ENCODE data around the gene IFT88. TPM values are rescaled to one million over a fixed set of nuclear protein-coding genes. Genes with fewer than 3 reads are reported as not detected.

The IFT88 gene
- total RNA-seq, 1 donor from 2014 or later: 31.1 TPM

DNA sequence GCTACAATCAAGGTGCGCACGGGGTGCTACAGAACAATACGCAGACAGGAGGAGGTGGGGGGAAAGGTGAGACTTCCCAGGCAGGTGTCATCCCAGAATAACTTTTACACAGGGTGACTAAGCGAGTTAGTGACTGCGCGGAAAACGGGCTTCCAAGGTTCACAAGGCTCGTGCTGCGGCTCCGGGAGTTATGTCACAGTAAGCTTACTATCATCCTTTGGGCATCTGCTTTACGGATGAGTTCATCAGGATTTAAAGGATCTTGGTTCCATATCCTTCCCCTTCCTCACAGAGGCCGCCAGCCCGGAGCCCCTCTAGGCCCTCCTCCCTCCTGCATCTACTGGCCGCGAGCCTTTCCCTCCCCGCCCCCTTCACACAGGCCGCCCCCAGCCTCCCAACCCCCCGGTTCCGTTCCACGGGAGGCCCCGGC is 474 bp upstream of the IFT88 start:
- peak; percentile 78 for DNase-seq (ENCODE audit: low read depth)

DNA sequence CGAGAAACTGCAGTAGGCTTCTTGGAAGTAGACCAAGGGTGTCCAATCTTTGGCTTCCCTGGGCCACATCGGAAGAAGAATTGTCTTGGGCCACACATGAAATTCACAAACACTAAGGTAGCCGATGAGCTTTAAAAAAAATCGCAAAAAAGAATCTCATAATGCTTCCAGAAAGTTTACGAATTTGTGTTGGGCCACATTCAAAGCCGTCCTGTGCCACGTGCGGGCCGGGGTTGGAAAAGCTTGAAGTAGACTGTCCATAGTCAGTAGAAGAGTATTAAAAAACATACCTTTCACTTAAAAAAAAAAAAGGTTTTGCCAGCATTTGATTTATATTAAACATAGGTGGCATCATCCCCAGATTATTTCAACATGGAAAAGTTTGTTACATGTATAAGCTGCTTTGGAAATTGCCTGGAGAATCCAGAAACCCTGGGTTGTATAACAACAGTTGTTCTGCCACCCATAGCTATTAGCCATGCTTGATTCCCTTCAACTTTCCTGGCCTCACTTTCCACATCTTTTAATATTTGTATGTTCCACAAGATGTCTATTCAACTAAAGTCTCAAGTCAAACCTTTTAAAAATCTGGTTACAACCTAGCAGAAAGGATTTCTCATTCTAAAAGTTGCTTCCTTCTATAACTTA is 1.0 kb downstream of the IFT88 start:
- DNase-seq (ENCODE audit: low read depth): no peak

DNA sequence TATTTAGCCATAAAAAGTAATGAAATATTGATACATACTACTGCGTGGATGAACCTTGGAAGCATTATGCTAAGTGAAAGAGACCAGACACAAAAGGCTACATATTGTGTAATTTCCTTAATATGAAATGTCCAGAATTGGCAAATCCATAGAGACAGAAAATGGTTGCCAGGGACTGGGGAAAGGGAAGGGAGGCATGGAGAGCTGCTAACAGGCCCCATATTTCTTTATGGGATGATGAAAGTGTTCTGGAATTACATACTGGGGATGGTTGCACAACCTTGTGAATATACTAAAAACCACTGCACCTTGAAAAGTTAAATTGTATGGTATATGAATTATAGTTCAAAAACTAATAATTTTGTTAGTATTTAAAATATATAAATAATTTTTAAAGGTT is 3.6 kb downstream of the IFT88 start:
- no peak for DNase-seq (ENCODE audit: low read depth)

DNA sequence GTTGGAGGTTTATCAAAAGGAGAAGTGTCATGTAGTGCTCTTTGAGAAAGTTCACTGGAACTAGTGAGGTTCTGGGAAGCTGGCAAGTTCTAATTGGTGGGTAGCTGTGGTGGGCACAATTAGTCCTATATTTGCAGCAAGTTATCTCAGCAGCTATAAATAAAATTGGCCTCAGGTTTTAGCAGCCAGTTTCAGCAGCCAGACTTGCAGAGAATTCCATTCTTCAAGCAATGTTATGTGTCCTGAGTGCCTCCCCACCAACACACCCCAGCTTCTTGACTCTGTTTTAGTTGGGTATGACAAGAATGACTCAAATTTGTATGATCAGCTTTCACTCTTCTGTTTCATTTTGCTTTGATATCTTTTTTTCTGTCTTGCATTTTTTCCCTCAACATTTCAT is 4.7 kb downstream of the IFT88 start:
- DNase-seq (ENCODE audit: low read depth): no peak

DNA sequence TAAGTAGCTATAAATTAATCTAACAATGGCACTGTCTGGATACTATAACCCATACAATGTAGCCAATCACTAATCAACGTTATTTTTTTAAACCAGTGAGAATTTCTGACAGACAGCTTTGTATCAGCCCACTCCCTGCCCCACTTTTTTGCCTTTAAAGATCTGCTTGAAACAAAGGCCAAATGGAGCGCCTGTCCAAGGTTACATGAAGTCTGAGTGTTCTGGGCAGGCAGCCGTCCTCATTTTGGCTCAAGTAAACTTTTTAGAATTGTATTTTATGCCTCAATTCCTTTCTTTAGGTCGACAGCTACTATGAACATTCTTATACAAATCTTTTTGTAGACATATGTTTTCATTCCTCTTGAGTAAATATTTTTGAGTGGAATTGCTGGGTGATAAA is 6.2 kb downstream of the IFT88 start:
- no peak for DNase-seq (ENCODE audit: low read depth)

DNA sequence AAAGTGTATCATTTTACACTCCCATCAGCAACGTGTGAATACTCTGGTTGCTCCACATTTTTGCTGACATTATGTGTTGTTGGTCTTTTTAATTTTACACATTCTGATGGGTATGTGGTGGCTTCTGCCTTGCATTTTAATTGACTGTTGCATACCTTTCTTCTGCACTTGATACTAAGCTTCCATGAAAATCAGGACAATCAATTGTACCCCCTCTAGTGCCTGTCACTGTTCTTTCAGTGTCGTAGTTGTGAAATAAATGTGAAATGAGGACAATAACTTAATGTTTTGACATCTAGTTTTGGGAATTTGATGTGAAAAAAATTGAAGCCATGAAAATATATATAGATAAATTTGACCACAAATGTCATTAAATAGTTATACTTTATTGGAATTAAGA is 6.7 kb downstream of the IFT88 start:
- no peak for DNase-seq (ENCODE audit: low read depth)

DNA sequence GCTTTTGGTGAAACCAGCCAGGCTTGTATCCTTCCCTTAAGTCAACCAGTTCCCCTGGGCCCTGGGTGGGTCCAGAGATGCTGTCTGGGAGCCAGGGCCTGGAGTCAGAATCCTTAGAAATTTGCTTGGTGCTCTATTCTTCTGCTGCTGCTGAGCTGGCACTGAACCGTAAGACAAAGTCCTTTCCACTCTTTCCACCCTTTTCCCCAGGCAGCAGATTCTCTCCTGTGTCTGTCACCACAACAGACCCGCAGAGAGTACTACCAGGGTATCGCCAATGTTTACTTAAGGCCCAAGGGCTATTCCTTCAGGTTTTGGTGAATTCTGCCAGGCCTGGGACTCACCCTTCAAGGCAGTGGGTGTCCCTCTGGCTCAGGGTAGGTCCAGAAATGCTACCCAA is 12.2 kb downstream of the IFT88 start:
- no peak for DNase-seq (ENCODE audit: low read depth)

DNA sequence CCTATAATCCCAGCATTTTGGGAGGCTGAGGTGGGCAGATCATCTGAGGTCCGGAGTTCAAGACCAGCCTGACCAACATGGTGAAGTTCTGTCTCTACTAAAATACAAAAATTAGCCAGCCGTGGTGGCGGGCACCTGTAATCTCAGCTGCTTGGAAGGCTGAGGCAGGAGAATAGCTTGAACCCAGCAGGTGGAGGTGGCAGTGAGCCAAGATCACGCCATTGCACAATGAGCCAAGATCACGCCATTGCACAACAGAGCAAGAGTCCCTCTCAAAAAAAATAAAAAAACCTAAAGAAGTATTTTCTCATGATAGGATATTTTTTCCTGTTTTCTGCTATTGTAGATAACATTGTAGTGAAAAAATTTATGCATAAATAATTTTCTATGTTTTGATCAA is 13.3 kb downstream of the IFT88 start:
- peak; percentile 11 for DNase-seq (ENCODE audit: low read depth)

DNA sequence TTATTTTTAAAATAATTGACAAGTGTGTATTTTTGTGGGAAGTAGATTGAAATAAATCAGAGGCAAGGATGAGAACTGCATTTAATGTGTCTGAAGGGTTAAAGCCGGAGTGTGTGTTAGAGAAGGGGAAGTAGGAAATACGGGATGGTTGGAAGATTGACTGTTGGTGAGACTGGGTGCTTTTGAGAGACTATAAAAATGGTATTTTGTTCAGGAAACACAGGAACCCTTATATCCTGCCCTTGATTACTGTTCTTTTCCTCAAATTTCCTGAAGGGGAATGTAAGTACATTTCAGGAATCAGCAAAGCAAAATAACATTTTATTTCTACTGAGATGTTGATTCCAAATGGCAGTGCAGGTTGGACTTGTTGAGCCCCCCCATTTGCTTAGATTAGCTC is 15.1 kb downstream of the IFT88 start:
- DNase-seq (ENCODE audit: low read depth): no peak

DNA sequence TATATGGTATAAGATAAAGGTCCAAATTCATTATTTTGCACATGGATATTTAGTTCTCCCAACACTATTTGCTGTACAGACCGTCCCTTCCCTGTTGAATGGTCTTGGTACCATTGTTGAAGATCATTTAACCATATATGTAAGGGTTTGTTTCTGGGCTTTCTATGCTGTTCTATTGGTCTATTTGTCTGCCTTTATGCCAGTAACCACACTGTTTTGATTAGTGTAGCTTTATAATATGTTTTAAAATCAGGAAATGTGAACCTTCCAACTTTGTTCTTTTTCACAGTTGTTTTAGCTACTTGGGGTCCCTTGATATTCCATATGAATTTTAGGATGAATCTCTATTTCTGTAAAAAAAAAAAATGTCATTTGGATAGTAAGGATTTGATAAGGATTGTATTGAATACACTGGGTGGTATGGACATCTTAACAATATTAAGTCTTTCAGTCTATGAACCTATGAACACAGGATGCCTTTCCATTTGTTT is 16.9 kb downstream of the IFT88 start:
- DNase-seq (ENCODE audit: low read depth): no peak

DNA sequence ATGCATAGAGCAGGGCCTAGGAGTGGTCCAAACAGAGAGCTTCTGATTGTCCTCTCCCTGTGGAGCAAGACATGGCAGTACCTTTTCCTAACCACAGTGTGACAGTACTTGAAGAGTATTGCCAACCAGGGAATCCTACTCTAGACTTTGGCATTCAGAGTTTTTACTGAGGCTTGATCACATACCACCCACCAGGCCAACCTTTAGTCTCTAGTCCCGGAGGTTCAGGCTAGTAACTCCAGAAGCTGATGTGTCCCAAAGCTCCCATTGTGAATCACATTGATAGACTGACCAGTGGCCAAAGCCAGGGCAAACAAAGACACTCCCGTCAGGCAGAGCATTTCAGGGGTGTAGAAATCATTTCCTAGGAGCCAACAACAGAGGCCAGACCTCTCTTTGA is 18.4 kb downstream of the IFT88 start:
- DNase-seq (ENCODE audit: low read depth): no peak

DNA sequence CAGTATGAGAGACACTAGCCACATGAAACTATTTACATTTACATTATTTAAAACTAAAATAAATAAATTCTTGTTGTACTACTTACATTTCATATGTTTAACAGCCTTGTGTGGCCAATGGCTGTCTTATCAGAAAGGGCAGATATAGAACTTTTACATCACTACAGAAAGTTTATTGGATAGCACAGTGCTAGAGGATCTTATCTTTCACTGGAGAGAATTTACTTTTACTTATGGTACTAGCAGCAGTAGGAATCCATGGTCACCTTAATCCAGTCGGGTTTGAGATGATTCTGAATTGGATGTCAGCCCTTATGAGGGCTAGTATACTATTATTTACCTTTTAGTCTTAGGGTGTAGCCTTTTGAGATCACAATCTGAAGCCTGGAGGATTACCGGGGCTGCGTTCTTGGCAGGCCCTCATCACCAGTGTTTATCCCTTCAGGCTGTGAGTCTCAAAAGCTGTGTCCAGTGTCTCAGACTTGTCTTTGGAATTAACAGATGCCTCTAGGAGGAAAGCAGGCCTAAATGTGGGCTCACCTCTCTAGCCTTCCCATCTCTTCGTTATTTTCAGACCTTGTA is 21.7 kb downstream of the IFT88 start:
- no peak for DNase-seq (ENCODE audit: low read depth)

DNA sequence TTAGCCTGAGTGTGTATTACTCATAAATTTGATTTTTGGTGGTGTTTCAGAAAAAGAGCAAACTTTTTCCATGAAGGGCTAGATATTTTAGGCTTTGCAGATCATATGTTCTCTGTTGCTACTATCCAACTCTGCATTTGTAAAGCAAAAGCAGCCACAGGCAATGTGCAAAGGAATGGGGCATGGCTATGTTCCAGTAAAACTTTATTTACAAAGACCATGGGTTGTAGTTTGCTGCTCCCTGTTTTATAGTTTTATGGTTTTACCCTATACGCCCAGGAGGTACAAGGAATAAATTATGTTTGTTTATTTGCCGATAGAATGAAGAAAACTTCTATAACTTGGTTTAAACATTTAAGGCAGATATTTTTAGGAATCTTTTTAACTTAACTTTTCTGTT is 23.6 kb downstream of the IFT88 start:
- DNase-seq (ENCODE audit: low read depth): no peak

DNA sequence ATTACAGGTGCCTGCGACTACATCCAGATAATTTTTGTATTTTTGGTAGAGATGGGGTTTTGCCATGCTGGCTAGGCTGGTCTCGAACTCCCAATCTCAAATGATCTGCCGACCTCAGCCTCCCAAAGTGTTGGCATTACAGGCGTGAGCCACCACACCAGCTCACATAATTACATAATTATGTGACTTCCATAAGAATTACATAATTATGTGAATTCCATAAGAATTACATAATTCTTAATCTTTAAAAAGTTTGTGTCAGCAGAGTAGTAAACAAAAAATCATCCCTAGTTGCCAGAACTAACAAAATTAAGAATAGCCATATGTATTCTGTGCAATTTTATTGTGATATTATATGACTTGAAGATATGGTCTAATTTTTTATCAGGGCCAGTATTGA is 25.6 kb downstream of the IFT88 start:
- no peak for DNase-seq (ENCODE audit: low read depth)

DNA sequence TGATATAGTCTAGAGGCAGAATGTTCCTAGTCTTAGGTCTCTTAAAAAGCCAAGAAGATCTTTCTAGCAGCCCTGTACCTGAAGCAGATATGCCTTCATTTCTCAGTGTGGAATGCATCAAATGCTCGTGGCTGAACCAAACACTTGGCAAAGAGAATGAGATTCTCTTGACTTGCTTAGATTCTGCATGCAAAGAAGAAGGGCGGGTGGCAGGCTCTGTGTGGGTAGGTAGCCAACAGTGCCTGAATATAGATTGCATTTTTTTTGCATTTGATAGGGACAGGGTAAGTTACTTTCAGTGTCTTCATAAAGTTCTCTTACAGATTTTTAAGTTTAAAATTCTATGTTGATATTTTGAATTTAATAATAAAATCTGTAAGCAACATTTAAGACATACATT is 27.3 kb downstream of the IFT88 start:
- DNase-seq (ENCODE audit: low read depth): no peak

DNA sequence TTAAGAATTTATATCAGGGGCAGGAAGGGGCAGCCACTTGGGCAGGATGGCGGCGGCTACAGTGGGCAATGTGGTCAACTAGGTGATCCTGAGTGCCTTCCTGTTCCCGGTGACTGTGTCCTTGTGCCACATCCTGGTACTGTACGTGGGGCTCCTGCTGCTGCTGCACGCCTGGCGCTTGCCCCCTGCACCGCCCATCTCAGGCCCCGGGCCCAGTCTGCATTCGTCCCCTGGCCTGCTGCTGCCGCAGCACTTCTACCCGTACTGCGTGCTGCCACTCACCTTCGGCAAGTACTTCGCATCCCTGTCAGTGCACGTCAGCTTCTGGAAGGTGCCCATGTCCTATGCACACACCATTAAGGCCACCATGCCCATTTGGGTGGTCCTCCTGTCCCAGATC is 40.1 kb downstream of the IFT88 start:
- DNase-seq (ENCODE audit: low read depth): no peak

DNA sequence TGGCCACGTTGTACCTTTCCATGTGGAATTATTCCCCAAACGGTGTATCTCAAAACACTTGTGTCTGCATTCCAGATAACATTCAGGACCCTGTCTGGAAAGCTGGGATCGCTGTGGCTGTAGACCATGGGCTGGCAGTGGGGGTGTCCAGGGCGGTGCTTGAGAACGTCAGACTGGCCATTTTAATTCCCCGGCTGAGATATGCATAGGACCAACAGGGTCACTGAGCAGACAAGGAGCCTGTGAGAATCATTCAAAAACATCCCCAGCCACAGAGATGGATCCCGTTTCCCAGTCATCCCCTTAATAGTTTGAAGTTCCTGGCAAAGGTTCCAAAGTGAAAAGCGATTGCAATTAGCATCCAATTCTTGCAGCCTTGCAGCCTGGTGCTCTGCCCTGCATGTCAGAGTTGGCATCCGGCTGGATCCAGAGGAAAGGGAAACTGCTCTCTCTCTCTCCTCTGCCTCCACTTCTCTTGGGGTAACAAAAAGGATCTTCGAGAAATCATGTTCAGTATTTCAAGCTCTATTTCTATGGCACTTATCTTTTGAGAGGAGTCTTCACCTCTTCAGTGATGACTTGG is 41.6 kb downstream of the IFT88 start:
- no peak for DNase-seq (ENCODE audit: low read depth)

DNA sequence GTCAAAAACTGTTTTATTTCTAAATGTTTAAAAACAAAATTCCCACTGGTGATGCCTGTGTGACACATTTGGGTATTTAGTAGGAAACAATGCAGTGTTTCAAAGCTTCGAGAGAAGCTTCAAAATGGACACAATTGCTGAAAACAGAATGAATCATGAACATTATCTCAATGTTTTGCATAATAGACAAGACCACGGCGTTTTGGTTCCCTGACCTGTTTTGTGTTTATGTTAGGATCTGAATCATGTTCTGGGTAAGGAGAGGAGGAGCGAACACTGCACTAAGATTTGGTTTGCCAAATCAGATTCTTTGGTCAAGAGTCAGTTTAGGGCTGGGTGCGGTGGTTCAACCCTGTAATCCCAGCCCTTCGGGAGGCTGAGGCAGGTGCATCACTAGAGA is 42.2 kb downstream of the IFT88 start:
- peak; percentile 6 for DNase-seq (ENCODE audit: low read depth)

DNA sequence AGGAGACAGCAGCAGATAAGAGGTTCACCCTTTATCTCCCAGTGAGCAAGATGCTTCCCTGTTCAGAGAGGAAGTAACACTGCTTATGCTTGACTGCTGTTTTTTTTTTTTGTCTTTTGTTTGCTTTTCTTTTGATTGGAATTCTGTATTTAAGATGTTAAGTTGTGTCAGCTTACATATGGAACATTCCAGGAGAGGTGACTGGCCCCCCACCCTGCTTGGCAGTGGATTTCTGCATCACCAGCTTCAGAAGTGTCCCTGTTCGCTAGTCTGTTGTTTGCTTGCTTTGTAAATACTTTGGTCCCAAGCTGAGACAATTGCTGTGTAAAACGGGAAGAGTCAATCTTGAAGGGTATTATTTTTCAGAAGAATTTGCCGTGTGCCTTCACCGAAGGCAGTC is 43.0 kb downstream of the IFT88 start:
- DNase-seq (ENCODE audit: low read depth): no peak

DNA sequence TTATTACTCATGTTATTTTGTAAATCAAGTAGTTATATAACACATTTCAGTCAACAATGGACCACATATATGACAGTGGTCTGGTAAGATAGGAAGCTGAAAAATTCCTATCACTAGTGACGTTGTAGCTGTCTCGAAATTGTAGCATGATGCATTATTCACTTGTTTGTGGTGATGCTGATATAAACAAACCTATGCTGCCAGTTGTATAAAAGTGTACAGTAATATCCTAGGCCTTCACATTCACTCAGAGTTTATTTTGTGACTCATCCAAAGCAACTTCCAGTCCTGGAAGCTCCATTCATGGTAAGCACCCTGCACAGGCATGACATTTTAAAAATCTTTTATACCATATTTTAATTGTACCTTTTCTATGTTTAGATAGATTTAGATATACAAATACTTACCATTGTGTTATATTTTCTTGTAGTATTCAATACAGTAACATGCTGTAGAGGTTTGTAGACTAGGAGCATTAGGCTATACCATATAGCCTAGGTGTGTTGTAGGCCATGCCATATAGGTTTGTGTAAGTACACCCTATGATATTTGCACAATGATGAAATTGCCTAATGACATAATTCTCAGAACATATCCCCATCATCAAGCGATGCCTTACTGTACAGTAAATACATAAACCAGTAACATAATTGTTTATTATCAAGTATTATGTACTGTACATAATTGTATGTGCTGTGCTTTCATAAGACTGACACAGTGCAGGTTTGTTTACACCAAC is 49.3 kb downstream of the IFT88 start:
- peak; percentile 47 for DNase-seq (ENCODE audit: low read depth)

DNA sequence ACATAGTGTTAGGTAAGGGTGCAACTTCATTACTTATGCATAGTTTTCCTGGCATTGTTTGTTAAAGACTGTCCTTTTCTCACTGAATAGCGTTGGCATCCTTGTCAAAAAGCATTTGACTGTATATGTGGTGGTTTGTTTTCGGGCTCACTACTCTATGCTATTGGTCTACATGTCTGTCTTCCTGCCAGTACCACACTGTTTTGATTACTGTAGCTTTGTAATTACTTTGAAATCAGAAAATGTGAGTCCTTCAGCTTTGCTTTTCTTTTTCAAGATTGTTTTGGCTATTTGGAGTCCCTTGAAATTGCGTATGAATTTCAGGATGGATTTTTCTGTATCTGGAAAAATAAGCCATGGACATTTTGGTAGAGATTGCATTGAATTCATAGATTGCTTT is 56.0 kb downstream of the IFT88 start:
- DNase-seq (ENCODE audit: low read depth): no peak

DNA sequence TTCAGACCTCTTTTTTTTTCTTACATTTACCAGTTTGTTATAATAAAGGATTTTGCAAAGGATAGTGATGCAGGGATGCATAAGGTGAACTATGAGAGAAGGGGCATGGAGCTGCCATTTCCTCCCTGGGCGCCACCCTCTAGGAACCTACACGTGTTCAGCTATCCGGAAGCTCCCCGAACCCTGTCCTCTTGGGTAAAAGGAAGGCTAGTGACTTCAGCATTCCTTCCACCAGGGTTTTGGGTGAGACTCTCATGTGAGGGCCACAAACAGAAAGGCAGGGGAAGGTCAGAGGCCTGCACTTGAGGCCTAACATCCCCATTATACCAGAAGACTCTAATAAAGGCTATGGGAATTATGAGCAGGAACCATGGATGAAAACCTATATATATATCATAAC is 57.3 kb downstream of the IFT88 start:
- no peak for DNase-seq (ENCODE audit: low read depth)

DNA sequence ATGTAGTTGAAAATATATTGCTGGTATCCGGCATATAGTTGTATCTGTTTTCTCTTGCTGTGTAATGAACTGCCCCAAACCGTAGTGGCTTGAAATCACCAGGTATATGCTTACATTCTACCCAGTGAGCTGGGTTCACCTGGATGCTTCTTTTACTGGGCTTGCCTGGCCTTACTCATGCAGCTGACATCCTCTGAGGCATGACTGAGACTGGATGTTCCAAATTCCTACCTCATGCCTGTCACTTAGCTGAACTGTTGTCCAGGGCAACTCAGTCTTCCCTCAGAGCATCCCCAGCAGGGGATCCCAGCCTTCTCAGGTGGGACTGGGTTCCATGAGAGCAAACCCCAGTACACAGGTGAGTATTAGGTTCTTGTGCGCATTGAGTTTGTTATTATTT is 66.8 kb downstream of the IFT88 start:
- DNase-seq (ENCODE audit: low read depth): peak; percentile 4
